GM19035 (cell line): ENCODE measurements around the gene MTIF2.
"Not testable (repeated sequence)": the region's sequence is repeated elsewhere in the genome, so short reads cannot be mapped to it uniquely, and the experiment has no call there.

Source experiments
- ATAC-seq: cut with Tn5 transposase; IDR thresholded peaks from one replicate; pipeline ENCODE4 v1.9.1; 2021; ENCODE audit not compliant: unreplicated experiment

MTIF2 gene

DNA sequence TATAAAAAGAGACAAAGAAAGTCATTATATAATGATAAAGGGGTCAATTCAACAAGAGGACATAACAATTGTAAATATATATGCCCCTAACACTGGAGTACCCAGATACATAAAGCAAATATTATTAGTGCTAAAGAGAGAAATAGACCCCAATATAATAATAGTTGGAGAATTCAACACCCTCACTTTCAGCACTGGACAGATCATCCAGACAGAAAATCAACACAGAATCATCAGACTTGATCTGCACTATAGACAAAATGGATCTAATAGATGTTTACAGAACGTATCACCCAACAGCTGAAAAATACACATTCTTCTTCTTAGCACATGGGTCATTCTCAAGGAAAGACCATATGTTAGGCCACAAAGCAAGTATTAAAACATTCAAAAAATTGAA is 68.6 kb downstream of the MTIF2 start:
- no peak for ATAC-seq

DNA sequence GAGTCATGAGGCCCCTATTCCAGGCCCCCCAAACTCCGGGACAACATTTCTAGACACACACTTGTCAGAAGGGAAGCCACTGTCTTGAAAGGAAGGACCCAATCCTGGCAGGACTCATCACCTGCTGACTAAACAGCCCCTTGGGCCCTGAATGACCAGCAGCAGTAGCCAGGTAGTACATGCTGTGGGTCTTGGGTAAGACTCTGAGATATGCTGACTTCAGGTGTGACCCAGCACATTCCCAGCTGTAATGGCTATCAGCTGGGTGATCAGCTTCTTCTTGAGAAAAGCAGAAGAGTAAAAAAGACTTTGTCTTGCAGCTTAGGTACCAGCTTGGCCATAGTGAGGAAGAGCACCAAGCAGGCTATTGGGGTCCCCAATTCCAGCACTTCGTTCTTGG is 72.5 kb downstream of the MTIF2 start:
- ATAC-seq = no peak

DNA sequence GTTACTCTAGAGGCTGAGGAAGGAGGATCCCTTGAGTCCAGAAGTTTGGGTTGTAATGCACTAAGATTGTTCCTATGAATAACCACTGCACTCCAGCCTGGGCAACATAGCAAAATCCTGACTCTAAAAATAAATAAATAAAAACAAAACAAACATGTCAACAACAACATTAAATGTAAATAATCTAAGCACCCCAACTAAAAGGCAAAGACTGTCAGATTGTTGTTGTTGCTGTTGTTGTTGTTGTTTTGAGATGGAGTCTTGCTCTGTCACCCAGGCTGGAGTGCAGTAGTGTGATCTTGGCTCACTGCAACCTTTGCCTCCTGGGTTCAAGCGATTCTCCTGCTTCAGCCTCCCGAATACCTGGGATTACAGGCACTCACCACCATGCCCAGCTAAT is 77.1 kb downstream of the MTIF2 start:
- ATAC-seq = not testable (repeated sequence)

DNA sequence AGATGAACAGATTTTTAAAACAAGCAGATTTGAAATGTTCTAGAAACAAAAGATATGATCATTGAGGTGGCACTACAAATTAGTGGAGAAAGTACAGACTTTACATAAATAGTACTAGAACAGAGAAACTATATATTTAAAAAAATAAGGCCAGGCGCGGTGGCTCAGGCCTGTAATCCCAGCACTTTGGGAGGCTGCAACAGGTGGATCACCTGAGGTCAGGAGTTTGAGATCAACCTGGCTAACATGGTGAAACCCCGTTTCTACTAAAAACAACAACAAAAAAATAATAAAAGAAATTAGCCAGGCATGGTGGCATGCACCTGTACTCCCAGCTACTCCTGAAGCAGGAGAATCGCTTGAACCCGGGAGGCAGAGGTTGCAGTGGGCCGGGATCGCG is 82.2 kb downstream of the MTIF2 start:
- ATAC-seq = not testable (repeated sequence)
